GM21786 (cell line): ENCODE data around the gene SOX5.
"Not testable (repeated sequence)": the region's sequence is repeated elsewhere in the genome, so short reads cannot be mapped to it uniquely, and the experiment has no call there.

Source experiments
- ATAC-seq: cut with Tn5 transposase; IDR thresholded peaks from one replicate; pipeline ENCODE4 v1.9.1; 2021; ENCODE audit not compliant: unreplicated experiment

Gene SOX5

GRCh38 chr12:23555180-23555824, 394.2 kb downstream of the SOX5 start:
- ATAC-seq = no peak

- ATAC-seq = no peak
Observed at GRCh38 chr12:23552417-23552816, 397.1 kb downstream of the SOX5 start.

GRCh38 chr12:23550753-23551152, 398.7 kb downstream of the SOX5 start:
- ATAC-seq = no peak

GRCh38 chr12:23548742-23549141, 400.7 kb downstream of the SOX5 start:
- ATAC-seq = no peak

GRCh38 chr12:23546756-23547155, 402.7 kb downstream of the SOX5 start:
- ATAC-seq = no peak

GRCh38 chr12:23543767-23544166, 405.7 kb downstream of the SOX5 start:
- ATAC-seq = no peak

- ATAC-seq = no peak
Observed at GRCh38 chr12:23542187-23542586, 407.3 kb downstream of the SOX5 start.

- no peak for ATAC-seq
Observed at GRCh38 chr12:23540572-23540971, 408.9 kb downstream of the SOX5 start.

- peak; percentile 87 for ATAC-seq
Observed at GRCh38 chr12:23536293-23536692, 413.2 kb downstream of the SOX5 start.

GRCh38 chr12:23535441-23535840, 414.0 kb downstream of the SOX5 start:
- no peak for ATAC-seq

- ATAC-seq = no peak
Observed at GRCh38 chr12:23534196-23534595, 415.3 kb downstream of the SOX5 start.

- no peak for ATAC-seq
Observed at GRCh38 chr12:23533699-23534098, 415.8 kb downstream of the SOX5 start.

GRCh38 chr12:23533265-23533664, 416.2 kb downstream of the SOX5 start:
- ATAC-seq = no peak

GRCh38 chr12:23528316-23528715, 421.2 kb downstream of the SOX5 start:
- no peak for ATAC-seq

GRCh38 chr12:23525450-23526072, 423.9 kb downstream of the SOX5 start:
- ATAC-seq = no peak

GRCh38 chr12:23523339-23523738, 426.1 kb downstream of the SOX5 start:
- no peak for ATAC-seq

- ATAC-seq = not testable (repeated sequence)
Observed at GRCh38 chr12:23519444-23519843, 430.0 kb downstream of the SOX5 start.

GRCh38 chr12:23515785-23516184, 433.7 kb downstream of the SOX5 start:
- ATAC-seq = not testable (repeated sequence)

GRCh38 chr12:23510484-23510883, 439.0 kb downstream of the SOX5 start:
- ATAC-seq = no peak

- ATAC-seq = not testable (repeated sequence)
Observed at GRCh38 chr12:23509832-23510231, 439.6 kb downstream of the SOX5 start.

GRCh38 chr12:23507785-23508184, 441.7 kb downstream of the SOX5 start:
- not testable (repeated sequence) for ATAC-seq

GRCh38 chr12:23505736-23506135, 443.7 kb downstream of the SOX5 start:
- ATAC-seq = not testable (repeated sequence)
